HepG2 (cell line): Measurements from ENCODE around the gene METTL6. TPM values are rescaled to one million over a fixed set of nuclear protein-coding genes. Genes with fewer than 3 reads are reported as not detected.
A peak's percentile ranks its signal among the peaks of the same experiment; 100 is the strongest.

Experiments
- ARNTL ChIP-seq: sonication (generic); formaldehyde crosslinking; IDR thresholded peaks from 2 replicates; pipeline ENCODE4 v1.4.0; 2020; ENCODE audit warnings: mild to moderate bottlenecking, missing genetic modification reagents
- CEBPB ChIP-seq: IDR thresholded peaks from 2 replicates; pipeline ENCODE4 v1.6.1; 2011; ENCODE audit warnings: low read depth, low read length, improper control_type of control experiment, borderline replicate concordance
- CENPX ChIP-seq: sonication (generic); formaldehyde crosslinking; IDR thresholded peaks from 2 replicates; pipeline ENCODE4 v1.9.0; 2021; ENCODE audit warnings: mild to moderate bottlenecking, missing genetic modification reagents, moderate library complexity
- ESRRA ChIP-seq: sonication (generic); formaldehyde crosslinking; IDR thresholded peaks from 2 replicates; pipeline ENCODE4 v1.5.1; 2020; ENCODE audit warnings: mild to moderate bottlenecking, low read depth, missing genetic modification reagents
- HOXA7 ChIP-seq: sonication (generic); formaldehyde crosslinking; IDR thresholded peaks from 2 replicates; pipeline ENCODE4 v1.8.1; 2022; ENCODE audit warnings: mild to moderate bottlenecking, missing genetic modification reagents, moderate library complexity
- KLF16 ChIP-seq, 2 experiments: sonication (generic) in 1 of 2; formaldehyde crosslinking in 1 of 2; IDR thresholded peaks; 2 replicates each; pipeline versions ENCODE4 v1.6.1 to v1.8.0; 2016 to 2023; ENCODE audit warnings: missing genetic modification reagents in 2 of 2, missing compliant biosample characterization in 1 of 2
- MED8 ChIP-seq: sonication (generic); formaldehyde crosslinking; IDR thresholded peaks from 2 replicates; pipeline ENCODE4 v1.8.1; 2023; ENCODE audit warnings: mild to moderate bottlenecking, missing genetic modification reagents; ENCODE audit not compliant: insufficient replicate concordance
- NFE2 ChIP-seq: sonication (generic); formaldehyde crosslinking; IDR thresholded peaks from 2 replicates; pipeline ENCODE4 v1.4.0; 2020; ENCODE audit warnings: missing genetic modification reagents
- NKX3-1 ChIP-seq: sonication (generic); formaldehyde crosslinking; IDR thresholded peaks from 2 replicates; pipeline ENCODE4 v1.5.0; 2020; ENCODE audit warnings: missing genetic modification reagents
- PHB2 ChIP-seq: fragments of 450-650 bp; IDR thresholded peaks from 2 replicates; pipeline ENCODE4 v1.6.1; 2018; ENCODE audit not compliant: partially characterized antibody
- POLR2G ChIP-seq: fragments of 200-400 bp; formaldehyde crosslinking; IDR thresholded peaks from 2 replicates; pipeline ENCODE4 v1.6.1; 2018; ENCODE audit warnings: mild to moderate bottlenecking, low read depth, low read length, moderate library complexity
- RAD21 ChIP-seq: fragments of 450-650 bp; formaldehyde crosslinking; IDR thresholded peaks from 2 replicates; pipeline ENCODE4 v1.5.0; 2020; ENCODE audit warnings: mild to moderate bottlenecking
- RBM22 ChIP-seq: fragments of 200-400 bp; formaldehyde crosslinking; optimal IDR thresholded peaks from 2 replicates; pipeline ENCODE3; 2017; ENCODE audit warnings: mild to moderate bottlenecking, low read length, moderate library complexity
- SMAD9 ChIP-seq: sonication (generic); formaldehyde crosslinking; IDR thresholded peaks from 2 replicates; pipeline ENCODE4 v1.5.1; 2020; ENCODE audit warnings: mild to moderate bottlenecking, missing genetic modification reagents
- SOX5 ChIP-seq: IDR thresholded peaks from 2 replicates; pipeline ENCODE4 v1.6.1; 2016; ENCODE audit warnings: borderline replicate concordance
- XBP1 ChIP-seq: sonication (generic); formaldehyde crosslinking; IDR thresholded peaks from 2 replicates; pipeline ENCODE4 v1.5.0; 2020; ENCODE audit warnings: missing genetic modification reagents
- ZMYM4 ChIP-seq: sonication (generic); formaldehyde crosslinking; IDR thresholded peaks from 2 replicates; pipeline ENCODE4 v1.8.1; 2023; ENCODE audit warnings: mild to moderate bottlenecking, missing genetic modification reagents
- ZNF101 ChIP-seq: sonication (generic); formaldehyde crosslinking; IDR thresholded peaks from 2 replicates; pipeline ENCODE4 v1.4.0; 2020; ENCODE audit warnings: mild to moderate bottlenecking, low read depth, missing genetic modification reagents, borderline replicate concordance
- ZNF230 ChIP-seq: sonication (generic); formaldehyde crosslinking; IDR thresholded peaks from 2 replicates; pipeline ENCODE4 v1.4.0; 2020; ENCODE audit warnings: mild to moderate bottlenecking, missing genetic modification reagents
- ZNF264 ChIP-seq: sonication (generic); formaldehyde crosslinking; IDR thresholded peaks from 2 replicates; pipeline ENCODE4 v1.4.0; 2020; ENCODE audit warnings: missing genetic modification reagents
- ZNF773 ChIP-seq: sonication (generic); formaldehyde crosslinking; IDR thresholded peaks from 2 replicates; pipeline ENCODE4 v1.4.0; 2020; ENCODE audit warnings: missing genetic modification reagents, borderline replicate concordance
- polyA plus RNA-seq, 8 experiments: library from polyadenylated mRNA; depleted of rRNA in 3 of 8; stranded (reverse) in 7 of 8; unstranded in 1 of 8; fragments of >200 nt; fragmentation: Illumina TruSeq in 4 of 8; extraction: Trizol in 4 of 8; gene quantifications; 2 replicates each; pipeline versions ENCODE4 v1.2.1 to v1.2.3, GENCODE V29; 2011 to 2016; ENCODE audit warnings: low read depth in 4 of 8, missing spikeins in 1 of 8, mixed read lengths in 1 of 8; ENCODE audit not compliant: insufficient read depth in 1 of 8
- total RNA-seq, 5 experiments: library from RNA; depleted of rRNA; stranded (reverse); fragments of >200 nt; fragmentation: Illumina TruSeq; extraction: Trizol; gene quantifications; 2 replicates each; pipeline ENCODE4 v1.2.3, GENCODE V29; 2016; ENCODE audit warnings: low read depth in 1 of 5
- TF ChIP-seq, protein P1 (sequence below): sonication (generic); formaldehyde crosslinking; IDR thresholded peaks from 2 replicates; pipeline ENCODE4 v1.8.0; 2022; ENCODE audit warnings: mild to moderate bottlenecking, missing genetic modification reagents, moderate library complexity
- TF ChIP-seq, protein P2 (sequence below): sonication (generic); formaldehyde crosslinking; conservative IDR thresholded peaks from 2 replicates; pipeline ENCODE4 v1.8.0; 2022; ENCODE audit warnings: missing genetic modification reagents
- TF ChIP-seq, protein P3 (sequence below): sonication (generic); formaldehyde crosslinking; IDR thresholded peaks from 2 replicates; pipeline ENCODE4 v1.8.0; 2022; ENCODE audit warnings: low read depth, missing genetic modification reagents
- TF ChIP-seq, protein P4 (sequence below): sonication (generic); formaldehyde crosslinking; IDR thresholded peaks from 2 replicates; pipeline ENCODE4 v1.4.0; 2020; ENCODE audit warnings: mild to moderate bottlenecking, missing genetic modification reagents

The METTL6 gene
- total and polyA plus RNA-seq, 2 of the 13 experiments (the other 11 are each of a cell fraction or from before 2014, with no cell fraction given) = 17.2 to 29.4 TPM

DNA sequence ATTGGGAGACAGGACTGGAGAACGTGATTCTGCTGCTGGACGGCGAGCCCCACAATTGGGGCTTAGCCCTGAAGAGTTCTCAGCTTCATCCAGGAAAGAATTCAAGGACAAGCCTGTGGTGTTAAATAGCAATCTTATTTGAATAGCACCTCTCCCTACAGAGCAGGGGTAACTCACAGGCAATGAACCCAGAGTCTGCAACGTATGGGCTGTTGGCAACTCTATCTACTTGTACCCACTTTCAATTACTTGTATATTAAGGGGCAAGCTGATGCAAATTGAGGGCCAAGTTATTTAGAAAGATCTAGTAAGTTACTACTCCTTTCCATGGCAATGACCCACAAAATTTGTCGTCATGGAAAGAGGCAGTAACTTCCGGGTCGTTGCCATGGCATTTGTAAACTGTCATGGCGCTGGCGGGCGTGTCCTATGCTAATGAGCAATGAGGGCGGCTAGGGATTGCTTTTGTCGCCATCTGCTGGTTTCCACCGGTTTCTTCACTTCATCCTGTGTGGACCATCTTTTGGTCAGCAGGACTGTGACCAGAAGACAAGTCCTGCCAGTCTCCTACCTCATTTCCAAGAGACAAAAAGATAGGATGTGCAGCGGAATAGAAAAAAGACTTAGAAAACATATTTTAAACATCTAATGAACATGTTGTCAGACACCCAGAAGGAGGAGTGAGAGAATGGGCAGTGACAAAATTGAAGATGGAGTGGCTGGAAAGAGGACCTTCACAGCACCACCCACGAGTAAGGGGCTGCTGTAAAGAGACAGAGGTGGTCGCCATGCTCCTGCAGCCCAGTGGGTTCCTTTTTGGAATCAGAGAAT, 49.2 kb downstream of the METTL6 start (continued):
- TF ChIP-seq CEBPB (0 out of 2 replicates have a peak, but pooled peaks have one; percentile 19), RBM22 (peak; percentile 99), ZNF101 (no peak), SOX5 (no peak), MED8 (CRISPR knock-in tag) (no peak), SMAD9 (CRISPR knock-in tag) (no peak), ZMYM4 (CRISPR knock-in tag) (peak; percentile 97), POLR2G (no peak), ZNF773 (CRISPR knock-in tag) (no peak), KLF16 (CRISPR knock-in tag; IDR thresholded peaks at IDR 0.05) (peak in 1 of 2 experiments; percentile 82; a peak in 2 of 4 replicates), RAD21 (peak; percentile 78), ZNF264 (CRISPR knock-in tag) (no peak), ARNTL (no peak), ZNF230 (0 out of 2 replicates have a peak, but pooled peaks have one; percentile 30), PHB2 (no peak), XBP1 (CRISPR knock-in tag) (no peak), CENPX (CRISPR knock-in tag) (no peak), NKX3-1 (CRISPR knock-in tag) (no peak), ESRRA (CRISPR knock-in tag) (no peak), NFE2 (CRISPR knock-in tag) (no peak), HOXA7 (CRISPR knock-in tag) (no peak)
- TF ChIP-seq, protein P1, sequence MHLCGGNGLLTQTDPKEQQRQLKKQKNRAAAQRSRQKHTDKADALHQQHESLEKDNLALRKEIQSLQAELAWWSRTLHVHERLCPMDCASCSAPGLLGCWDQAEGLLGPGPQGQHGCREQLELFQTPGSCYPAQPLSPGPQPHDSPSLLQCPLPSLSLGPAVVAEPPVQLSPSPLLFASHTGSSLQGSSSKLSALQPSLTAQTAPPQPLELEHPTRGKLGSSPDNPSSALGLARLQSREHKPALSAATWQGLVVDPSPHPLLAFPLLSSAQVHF (CRISPR knock-in tag) = no peak
- TF ChIP-seq, protein P2, sequence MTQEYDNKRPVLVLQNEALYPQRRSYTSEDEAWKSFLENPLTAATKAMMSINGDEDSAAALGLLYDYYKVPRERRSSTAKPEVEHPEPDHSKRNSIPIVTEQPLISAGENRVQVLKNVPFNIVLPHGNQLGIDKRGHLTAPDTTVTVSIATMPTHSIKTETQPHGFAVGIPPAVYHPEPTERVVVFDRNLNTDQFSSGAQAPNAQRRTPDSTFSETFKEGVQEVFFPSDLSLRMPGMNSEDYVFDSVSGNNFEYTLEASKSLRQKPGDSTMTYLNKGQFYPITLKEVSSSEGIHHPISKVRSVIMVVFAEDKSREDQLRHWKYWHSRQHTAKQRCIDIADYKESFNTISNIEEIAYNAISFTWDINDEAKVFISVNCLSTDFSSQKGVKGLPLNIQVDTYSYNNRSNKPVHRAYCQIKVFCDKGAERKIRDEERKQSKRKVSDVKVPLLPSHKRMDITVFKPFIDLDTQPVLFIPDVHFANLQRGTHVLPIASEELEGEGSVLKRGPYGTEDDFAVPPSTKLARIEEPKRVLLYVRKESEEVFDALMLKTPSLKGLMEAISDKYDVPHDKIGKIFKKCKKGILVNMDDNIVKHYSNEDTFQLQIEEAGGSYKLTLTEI (CRISPR knock-in tag) = no peak
- TF ChIP-seq, protein P3, sequence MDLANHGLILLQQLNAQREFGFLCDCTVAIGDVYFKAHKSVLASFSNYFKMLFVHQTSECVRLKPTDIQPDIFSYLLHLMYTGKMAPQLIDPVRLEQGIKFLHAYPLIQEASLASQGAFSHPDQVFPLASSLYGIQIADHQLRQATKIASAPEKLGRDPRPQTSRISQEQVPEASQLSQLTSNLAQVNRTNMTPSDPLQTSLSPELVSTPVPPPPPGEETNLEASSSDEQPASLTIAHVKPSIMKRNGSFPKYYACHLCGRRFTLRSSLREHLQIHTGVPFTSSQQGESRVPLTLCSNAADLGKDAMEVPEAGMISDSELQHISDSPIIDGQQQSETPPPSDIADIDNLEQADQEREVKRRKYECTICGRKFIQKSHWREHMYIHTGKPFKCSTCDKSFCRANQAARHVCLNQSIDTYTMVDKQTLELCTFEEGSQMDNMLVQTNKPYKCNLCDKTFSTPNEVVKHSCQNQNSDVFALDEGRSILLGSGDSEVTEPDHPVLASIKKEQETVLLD (CRISPR knock-in tag) = no peak
- TF ChIP-seq, protein P4, sequence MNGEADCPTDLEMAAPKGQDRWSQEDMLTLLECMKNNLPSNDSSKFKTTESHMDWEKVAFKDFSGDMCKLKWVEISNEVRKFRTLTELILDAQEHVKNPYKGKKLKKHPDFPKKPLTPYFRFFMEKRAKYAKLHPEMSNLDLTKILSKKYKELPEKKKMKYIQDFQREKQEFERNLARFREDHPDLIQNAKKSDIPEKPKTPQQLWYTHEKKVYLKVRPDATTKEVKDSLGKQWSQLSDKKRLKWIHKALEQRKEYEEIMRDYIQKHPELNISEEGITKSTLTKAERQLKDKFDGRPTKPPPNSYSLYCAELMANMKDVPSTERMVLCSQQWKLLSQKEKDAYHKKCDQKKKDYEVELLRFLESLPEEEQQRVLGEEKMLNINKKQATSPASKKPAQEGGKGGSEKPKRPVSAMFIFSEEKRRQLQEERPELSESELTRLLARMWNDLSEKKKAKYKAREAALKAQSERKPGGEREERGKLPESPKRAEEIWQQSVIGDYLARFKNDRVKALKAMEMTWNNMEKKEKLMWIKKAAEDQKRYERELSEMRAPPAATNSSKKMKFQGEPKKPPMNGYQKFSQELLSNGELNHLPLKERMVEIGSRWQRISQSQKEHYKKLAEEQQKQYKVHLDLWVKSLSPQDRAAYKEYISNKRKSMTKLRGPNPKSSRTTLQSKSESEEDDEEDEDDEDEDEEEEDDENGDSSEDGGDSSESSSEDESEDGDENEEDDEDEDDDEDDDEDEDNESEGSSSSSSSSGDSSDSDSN (CRISPR knock-in tag) = no peak
